ENCODE measurements around the gene ANXA2R. TPM values are rescaled to one million over a fixed set of nuclear protein-coding genes. Genes with fewer than 3 reads are reported as not detected.

ANXA2R gene
- total and polyA plus RNA-seq, 2 of the 13 experiments (the other 11 are each of a cell fraction or from before 2014, with no cell fraction given), result 0.95 to 1.3 TPM

- no peak for TF ChIP-seq HINFP (CRISPR knock-in tag; IDR thresholded peaks at IDR 0.05; ENCODE audit: low read depth)
- TF ChIP-seq ZNF17 (CRISPR knock-in tag; IDR thresholded peaks at IDR 0.05), result no peak
- TF ChIP-seq ETS1 (CRISPR knock-in tag; IDR thresholded peaks at IDR 0.05), result no peak
- TF ChIP-seq ZNF615 (CRISPR knock-in tag; IDR thresholded peaks at IDR 0.05; ENCODE audit: borderline replicate concordance), result no peak
- TF ChIP-seq KAT7 (CRISPR knock-in tag; IDR thresholded peaks at IDR 0.05; ENCODE audit: borderline replicate concordance), result no peak
- no peak for TF ChIP-seq ZNF839 (CRISPR knock-in tag; IDR thresholded peaks at IDR 0.05; ENCODE audit: borderline replicate concordance)
- no peak for TF ChIP-seq MXD4 (CRISPR knock-in tag; IDR thresholded peaks at IDR 0.05)
- TF ChIP-seq ZNF550 (CRISPR knock-in tag; IDR thresholded peaks at IDR 0.05; ENCODE audit: borderline replicate concordance), result no peak
- TF ChIP-seq SNAPC4 (CRISPR knock-in tag; IDR thresholded peaks at IDR 0.05), result no peak
- no peak for TF ChIP-seq REXO4 (CRISPR knock-in tag; IDR thresholded peaks at IDR 0.05; ENCODE audit: borderline replicate concordance)
- no peak overlapping the region for H3K27ac ChIP-seq (ENCODE audit: extremely low read length, insufficient read depth, low read length)
- no peak overlapping the region for H2AFZ ChIP-seq (ENCODE audit: low read length)
- DNase-seq (ENCODE audit: low spot score) (no peak), FAIRE-seq (no peak), ATAC-seq (peak; percentile 31; the same call in 2 of the 3 replicates)
- no peaks in the 10 kb centered on the region for H3K79me2 ChIP-seq (ENCODE audit: insufficient read depth, low read length)
- H3K9me3 ChIP-seq (ENCODE audit: low read length), result no peaks in the 10 kb centered on the region
- H4K20me1 ChIP-seq (ENCODE audit: insufficient read depth, low read length), result no peaks in the 10 kb centered on the region
- no peaks in the 10 kb centered on the region for H3K36me3 ChIP-seq (replicated peaks in 1 of 2; ENCODE audit: control insufficient read depth in 1 of 2, insufficient read depth in 2 of 2, low read length in 2 of 2)
- H3K4me1 ChIP-seq (ENCODE audit: insufficient read depth, low read length), result peaks cover 13% of the 10 kb centered on the region
- no peaks in the 10 kb centered on the region for H3K27me3 ChIP-seq (ENCODE audit: control insufficient read depth in 1 of 2, insufficient read depth in 2 of 2, low read length in 2 of 2)
- 88% methylated on average over 24 of the region's 41 CpGs for WGBS (ENCODE audit: low lambda C conversion rate)
- in situ Hi-C loops (cut with HindIII; ENCODE audit: extremely low pct_ligation_motif_present, low pct_unique_long_range_greater_than_20kb) (no loop called here), intact Hi-C loops (cut with micrococcal nuclease; ENCODE audit: unreplicated experiment) (no loop called here)
- H3K4me3 ChIP-seq (replicated peaks in 1 of 3; ENCODE audit: insufficient read depth in 1 of 3, low read depth in 2 of 3, low read length in 3 of 3), result no peak overlapping the region
- ChIA-PET POLR2A (no interaction called here), CTCF (ENCODE audit: low intra/inter-chr PET ratio, low total read pairs) (no interaction called here)
- peak overlapping the region; percentile 31; the same call in 1 of the 2 replicates for H3K4me2 ChIP-seq (ENCODE audit: low read depth, low read length)
- no peak overlapping the region for H3K9ac ChIP-seq (ENCODE audit: insufficient read depth, low read depth, low read length)
- no TSS peak for BruUV-seq (replicated peaks)
These were observed 6.1 kb downstream of the ANXA2R start for GRCh38 chr5:43033841-43034590.
